GM18951 (cell line): ENCODE results near the gene PHB1.
A peak's percentile ranks its signal among the peaks of the same experiment; 100 is the strongest.

ENCODE experiments used
- POLR2A ChIP-seq: IDR thresholded peaks from 4 replicates; pipeline ENCODE4 v1.6.1; 2011; ENCODE audit warnings: mild to moderate bottlenecking; ENCODE audit not compliant: insufficient read length, insufficient read depth; ENCODE audit errors: extremely low read depth
- in situ Hi-C: fragments of 300-500 bp; cut with MboI; formaldehyde crosslinking; loops from one replicate; pipeline ENCODE4 v1.12.0; 2022; ENCODE audit warnings: low sequenced_read_pairs, mixed read lengths, inconsistent platforms; ENCODE audit not compliant: unreplicated experiment

PHB1 gene

GRCh38 chr17:49406421-49407061, 8.1 kb downstream of the PHB1 start:
- in situ Hi-C loops, result loop anchor here (25.0 kb wide), 1 partner anchor 306 kb away; the partner anchor contains the start of gene SLC35B1
- no peak for TF ChIP-seq POLR2A

GRCh38 chr17:49404906-49405305, 9.8 kb downstream of the PHB1 start:
- in situ Hi-C loops, result loop anchor here (25.0 kb wide), 1 partner anchor 307 kb away; the partner anchor contains the start of gene SLC35B1
- TF ChIP-seq POLR2A, result no peak

GRCh38 chr17:49404361-49404760, 10.3 kb downstream of the PHB1 start:
- in situ Hi-C loops, result loop anchor here (25.0 kb wide), 1 partner anchor 308 kb away; the partner anchor contains the start of gene SLC35B1
- no peak for TF ChIP-seq POLR2A

- in situ Hi-C loops, result loop anchor here (25.0 kb wide), 1 partner anchor 309 kb away; the partner anchor contains the start of gene SLC35B1
- TF ChIP-seq POLR2A, result no peak
These were observed 11.0 kb downstream of the PHB1 start for GRCh38 chr17:49403514-49404289.

GRCh38 chr17:49402706-49403105, 12.0 kb downstream of the PHB1 start:
- in situ Hi-C loops, result loop anchor here (25.0 kb wide), 1 partner anchor 310 kb away; the partner anchor contains the start of gene SLC35B1
- no peak for TF ChIP-seq POLR2A

GRCh38 chr17:49401971-49402611, 12.6 kb downstream of the PHB1 start:
- no peak for TF ChIP-seq POLR2A
- in situ Hi-C loops, result loop anchor here (25.0 kb wide), 1 partner anchor 310 kb away; the partner anchor contains the start of gene SLC35B1

GRCh38 chr17:49399995-49400394, 14.7 kb downstream of the PHB1 start:
- in situ Hi-C loops, result loop anchor here (25.0 kb wide), 1 partner anchor 312 kb away; the partner anchor contains the start of gene SLC35B1
- no peak for TF ChIP-seq POLR2A

GRCh38 chr17:49397586-49397985, 17.1 kb downstream of the PHB1 start:
- in situ Hi-C loops, result no loop called here

GRCh38 chr17:49393491-49394255, 21.0 kb downstream of the PHB1 start:
- in situ Hi-C loops, result no loop called here
- TF ChIP-seq POLR2A, result no peak

More at GRCh38 chr17:49397586-49397985, 17.1 kb downstream of the PHB1 start:
- TF ChIP-seq POLR2A, result no peak

- peak; percentile 39 for TF ChIP-seq POLR2A
- in situ Hi-C loops, result no loop called here
These were observed 23.9 kb downstream of the PHB1 start for GRCh38 chr17:49390548-49391324.

- in situ Hi-C loops, result loop anchor here (5.0 kb wide), 1 partner anchor 72 kb away; no protein-coding TSS in a partner anchor
These were observed 25.0 kb downstream of the PHB1 start for GRCh38 chr17:49389514-49390347.
